ENCODE data around the gene CYTL1. TPM values are rescaled to one million over a fixed set of nuclear protein-coding genes. Genes with fewer than 3 reads are reported as not detected.

CYTL1 gene
- total RNA-seq, 6 experiments from 2014 or later, result not detected

DNA sequence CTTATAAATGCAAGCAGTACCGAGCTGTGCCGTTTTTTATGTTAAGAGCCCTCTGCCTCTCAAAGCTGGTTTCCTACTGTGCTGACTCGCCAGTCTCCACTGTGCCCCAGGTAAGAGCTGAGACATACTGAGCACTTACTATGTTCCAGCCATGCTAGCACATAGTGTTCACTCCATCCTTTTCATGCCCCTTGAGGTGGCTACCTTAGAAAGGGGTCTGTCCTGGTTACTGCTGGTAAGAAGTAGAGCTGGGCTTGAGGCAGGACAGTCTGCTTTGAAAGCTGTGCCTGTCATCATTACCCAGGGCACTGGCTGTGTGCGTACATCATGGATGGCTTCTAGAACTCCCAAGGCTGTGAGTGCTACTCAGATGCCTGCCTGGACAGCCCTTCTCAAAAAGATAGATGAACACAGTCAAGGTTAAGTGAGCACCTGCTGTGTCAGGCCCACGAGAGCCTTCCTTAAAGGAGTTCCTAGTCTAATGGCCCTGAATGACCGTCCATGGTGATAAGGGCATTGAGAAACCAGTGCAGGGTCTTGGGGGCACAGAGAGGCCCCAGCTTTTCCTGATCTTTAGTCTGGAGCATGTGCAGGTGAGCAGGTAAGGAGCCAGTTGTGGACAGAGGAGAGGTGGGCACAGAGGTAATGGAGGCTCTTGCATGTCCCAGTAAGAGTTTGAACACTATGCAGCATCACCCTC lies 33.6 kb upstream of the CYTL1 start:
- H3K36me3 Mint-ChIP-seq (ENCODE audit: low read depth), result no peaks in the 10 kb centered on the region
- DNase-seq, result no peak
- no peak overlapping the region for H3K27ac Mint-ChIP-seq
- H3K9me3 Mint-ChIP-seq, result no peaks in the 10 kb centered on the region
- H3K27me3 Mint-ChIP-seq (ENCODE audit: insufficient read depth), result peaks cover 18% of the 10 kb centered on the region
- no peak overlapping the region for H3K4me3 Mint-ChIP-seq
- TF ChIP-seq, protein P1, sequence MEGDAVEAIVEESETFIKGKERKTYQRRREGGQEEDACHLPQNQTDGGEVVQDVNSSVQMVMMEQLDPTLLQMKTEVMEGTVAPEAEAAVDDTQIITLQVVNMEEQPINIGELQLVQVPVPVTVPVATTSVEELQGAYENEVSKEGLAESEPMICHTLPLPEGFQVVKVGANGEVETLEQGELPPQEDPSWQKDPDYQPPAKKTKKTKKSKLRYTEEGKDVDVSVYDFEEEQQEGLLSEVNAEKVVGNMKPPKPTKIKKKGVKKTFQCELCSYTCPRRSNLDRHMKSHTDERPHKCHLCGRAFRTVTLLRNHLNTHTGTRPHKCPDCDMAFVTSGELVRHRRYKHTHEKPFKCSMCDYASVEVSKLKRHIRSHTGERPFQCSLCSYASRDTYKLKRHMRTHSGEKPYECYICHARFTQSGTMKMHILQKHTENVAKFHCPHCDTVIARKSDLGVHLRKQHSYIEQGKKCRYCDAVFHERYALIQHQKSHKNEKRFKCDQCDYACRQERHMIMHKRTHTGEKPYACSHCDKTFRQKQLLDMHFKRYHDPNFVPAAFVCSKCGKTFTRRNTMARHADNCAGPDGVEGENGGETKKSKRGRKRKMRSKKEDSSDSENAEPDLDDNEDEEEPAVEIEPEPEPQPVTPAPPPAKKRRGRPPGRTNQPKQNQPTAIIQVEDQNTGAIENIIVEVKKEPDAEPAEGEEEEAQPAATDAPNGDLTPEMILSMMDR (IDR thresholded peaks at IDR 0.05), result no peak
- peaks cover 12% of the 10 kb centered on the region for H3K4me1 Mint-ChIP-seq (ENCODE audit: low read depth)

DNA sequence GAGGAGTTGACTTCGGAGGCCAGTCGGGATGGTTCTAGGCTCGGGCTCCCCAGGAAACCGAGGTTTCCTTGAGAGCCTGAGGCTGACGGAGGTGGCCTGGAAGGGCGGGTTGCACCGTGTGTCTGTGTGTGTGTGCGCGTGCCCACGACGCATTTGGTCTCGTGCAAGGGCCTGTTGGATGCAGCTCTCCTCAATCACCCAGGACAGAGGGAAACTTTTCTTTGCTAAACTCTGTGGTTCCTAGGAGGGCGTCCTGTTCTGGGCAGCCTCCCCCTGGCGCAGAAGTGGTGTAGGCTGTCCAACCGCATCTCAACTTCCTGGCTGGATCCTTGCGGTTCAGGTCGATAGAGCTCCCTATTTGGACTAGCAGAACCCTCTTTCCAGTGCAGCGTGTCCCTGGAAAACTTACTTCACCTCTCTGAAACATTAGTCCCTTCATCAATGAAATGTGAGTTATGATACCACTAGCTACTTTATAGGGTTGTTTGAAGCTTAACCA lies 33.0 kb upstream of the CYTL1 start:
- H3K36me3 Mint-ChIP-seq (ENCODE audit: low read depth), result no peaks in the 10 kb centered on the region
- no peak for DNase-seq
- peaks cover 12% of the 10 kb centered on the region for H3K4me1 Mint-ChIP-seq (ENCODE audit: low read depth)
- no peaks in the 10 kb centered on the region for H3K9me3 Mint-ChIP-seq
- peaks cover 23% of the 10 kb centered on the region for H3K27me3 Mint-ChIP-seq (ENCODE audit: insufficient read depth)
- 0 out of 2 replicates have a peak overlapping the region, but pooled peaks have one; percentile 5 for H3K4me3 Mint-ChIP-seq
- no peak overlapping the region for H3K27ac Mint-ChIP-seq
- TF ChIP-seq, protein P1 (IDR thresholded peaks at IDR 0.05), result no peak

DNA sequence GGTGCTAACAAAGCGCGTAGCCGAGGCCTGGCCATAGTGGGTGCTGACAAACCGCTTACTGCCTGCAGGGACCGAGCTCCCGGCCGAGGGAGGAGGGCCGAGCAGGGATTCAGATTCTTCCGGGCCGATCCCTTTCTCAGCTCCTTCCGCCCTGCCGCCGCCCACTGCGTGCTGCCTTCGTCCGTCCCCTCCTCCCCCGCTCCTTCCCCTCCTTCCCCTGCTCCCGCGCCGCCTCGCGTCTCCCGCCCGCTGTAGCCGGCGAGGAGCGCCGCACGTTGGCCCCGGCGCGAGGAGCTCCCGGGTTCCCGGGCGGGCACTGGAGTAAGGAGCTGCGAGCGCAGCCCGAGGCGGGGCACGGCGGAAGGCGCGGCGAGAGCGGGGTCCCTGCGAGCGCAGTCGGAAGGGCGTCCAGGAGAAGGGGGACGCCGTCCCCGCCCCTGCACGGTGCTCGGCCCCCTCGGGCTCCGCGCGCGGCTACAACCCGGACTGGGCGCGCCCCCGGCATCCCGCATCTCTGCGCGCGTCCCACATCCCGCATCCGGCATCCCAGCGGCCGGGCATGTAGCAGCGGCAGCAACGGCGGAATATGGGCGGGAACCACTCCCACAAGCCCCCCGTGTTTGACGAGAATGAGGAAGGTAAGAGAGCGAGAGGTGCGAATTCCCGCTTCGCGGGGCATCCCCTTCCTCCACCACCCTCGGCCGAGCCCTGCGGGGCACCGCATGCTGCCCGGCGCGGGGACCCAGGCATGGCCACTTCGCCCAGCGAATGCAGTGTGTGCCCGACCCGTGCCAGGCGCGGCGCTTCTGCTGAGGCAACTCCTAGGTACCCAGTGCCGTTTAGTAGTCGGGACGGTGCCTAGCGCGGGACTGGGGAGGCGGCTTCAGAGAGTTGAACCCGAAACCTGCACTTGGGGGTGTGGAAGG lies 32.3 kb upstream of the CYTL1 start, which contains the start of gene STK32B:
STK32B (plus strand) TSS at position 203 of the 926 bp plus-strand sequence.
- Mint-ChIP-seq H3K27me3 (ENCODE audit: insufficient read depth) (peaks cover 23% of the 10 kb centered on the region), H3K36me3 (ENCODE audit: low read depth) (no peaks in the 10 kb centered on the region), H3K27ac (peak within 1 kb of the TSS; percentile 41; the same call in 1 of the 2 replicates), H3K4me3 (peak within 1 kb of the TSS; percentile 88), H3K4me1 (ENCODE audit: low read depth) (peaks cover 12% of the 10 kb centered on the region), H3K9me3 (no peaks in the 10 kb centered on the region)
- TF ChIP-seq, protein P1 (IDR thresholded peaks at IDR 0.05), result no peak
- peak; percentile 45 for DNase-seq

DNA sequence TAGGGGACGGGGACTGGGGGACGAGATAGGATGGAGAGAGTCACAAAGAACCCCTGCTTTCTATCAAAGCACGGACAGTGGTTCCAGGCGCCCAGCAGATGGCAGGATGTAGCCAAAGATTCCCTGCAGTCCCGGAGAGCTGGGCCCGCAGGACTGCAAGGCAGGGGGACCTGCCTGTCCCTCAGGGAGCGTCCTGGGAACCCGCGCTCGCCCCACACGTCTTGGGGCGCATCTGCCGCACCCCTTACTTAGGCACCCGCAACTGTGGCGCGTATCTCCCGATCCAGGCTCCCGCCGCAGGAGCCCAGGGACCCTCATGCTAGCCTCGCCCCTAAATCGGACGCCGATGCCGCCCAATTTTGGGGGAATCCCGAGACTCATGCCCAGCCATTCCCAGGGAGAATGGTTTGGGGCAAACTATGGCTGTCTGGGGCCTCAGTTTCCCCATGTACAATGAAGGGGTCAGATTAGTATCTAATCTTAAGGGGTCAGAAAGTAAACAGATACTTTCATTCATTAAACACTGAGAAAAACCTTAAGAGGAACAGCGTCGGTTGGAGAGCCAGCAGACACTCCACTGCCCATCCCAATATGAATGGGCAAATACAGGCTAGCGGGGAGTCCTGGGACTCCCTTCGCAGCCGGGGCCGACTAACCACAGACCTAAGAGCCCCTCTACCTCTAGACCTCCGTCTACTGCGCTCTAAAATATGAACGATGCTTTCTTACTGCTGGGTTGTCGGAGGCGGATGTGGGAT lies 31.4 kb upstream of the CYTL1 start:
- TF ChIP-seq, protein P1 (IDR thresholded peaks at IDR 0.05), result peak; percentile 78

DNA sequence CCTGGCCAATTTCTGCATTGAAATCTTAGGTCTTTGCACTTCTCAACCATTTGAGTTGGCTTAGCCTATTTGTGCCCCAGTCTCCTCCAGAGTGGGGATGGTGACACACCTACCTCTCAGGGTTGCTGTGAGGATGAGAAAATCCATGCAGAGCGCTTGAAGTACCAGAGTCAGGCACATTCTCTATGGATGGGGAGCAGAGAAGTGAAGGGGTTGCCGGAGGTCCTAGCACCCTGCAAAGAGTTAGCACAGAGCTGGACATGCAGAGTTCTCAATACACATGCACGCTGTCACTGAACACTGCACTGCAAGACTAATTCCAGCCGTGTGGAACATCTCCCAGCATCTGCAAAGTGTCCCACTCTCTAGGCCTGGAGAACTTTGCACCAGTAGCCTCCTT lies 29.5 kb upstream of the CYTL1 start:
- Mint-ChIP-seq H3K4me1 (ENCODE audit: low read depth) (peaks cover 12% of the 10 kb centered on the region), H3K9me3 (no peaks in the 10 kb centered on the region), H3K4me3 (no peak overlapping the region), H3K27me3 (ENCODE audit: insufficient read depth) (peaks cover 38% of the 10 kb centered on the region), H3K36me3 (ENCODE audit: low read depth) (no peaks in the 10 kb centered on the region), H3K27ac (no peak overlapping the region)
- TF ChIP-seq, protein P1 (IDR thresholded peaks at IDR 0.05), result no peak
- no peak for DNase-seq

More for the DNA sequence above, 31.4 kb upstream of the CYTL1 start:
- Mint-ChIP-seq H3K9me3 (no peaks in the 10 kb centered on the region), H3K4me1 (ENCODE audit: low read depth) (peaks cover 12% of the 10 kb centered on the region), H3K4me3 (peak overlapping the region; percentile 88), H3K36me3 (ENCODE audit: low read depth) (no peaks in the 10 kb centered on the region), H3K27ac (peak overlapping the region; percentile 41; the same call in 1 of the 2 replicates), H3K27me3 (ENCODE audit: insufficient read depth) (peaks cover 23% of the 10 kb centered on the region)
- peak; percentile 60 for DNase-seq

All from HFFc6 (cell line).